Measurements from ENCODE around the gene KLK6. TPM values are rescaled to one million over a fixed set of nuclear protein-coding genes. Genes with fewer than 3 reads are reported as not detected.

The KLK6 gene
- total RNA-seq, 6 experiments from 2014 or later: not detected

- Histone ChIP-seq H3K27me3 (no peaks in the 10 kb centered on the region), H3K4me1 (no peaks in the 10 kb centered on the region), H3K27ac (no peak overlapping the region), H3K36me3 (no peaks in the 10 kb centered on the region), H3K9me3 (no peaks in the 10 kb centered on the region), H3K4me3 (no peak overlapping the region)
- TF ChIP-seq POLR2A (IDR thresholded peaks at IDR 0.05) (no peak), CTCF (IDR thresholded peaks at IDR 0.05) (no peak)
- intact Hi-C loops (cut with DNase I): no loop called here
- no peak for DNase-seq
- WGBS (ENCODE audit: insufficient coverage, low coverage, low lambda C conversion rate, missing lambda C conversion rate): 20% methylated on average over 6 of the region's 8 CpGs
- ATAC-seq: no peak
Observed at GRCh38 chr19:50979758-50980157, 10.4 kb upstream of the KLK6 start.

GRCh38 chr19:50978772-50979390 is 9.5 kb upstream of the KLK6 start:
- H3K27me3 ChIP-seq: no peaks in the 10 kb centered on the region
- 53% methylated on average over 4 of the region's 5 CpGs for WGBS (ENCODE audit: insufficient coverage, low coverage, low lambda C conversion rate, missing lambda C conversion rate)
- no peak overlapping the region for H3K4me3 ChIP-seq
- TF ChIP-seq CTCF (IDR thresholded peaks at IDR 0.05): no peak
- TF ChIP-seq POLR2A (IDR thresholded peaks at IDR 0.05): no peak
- intact Hi-C loops (cut with DNase I): no loop called here
- no peaks in the 10 kb centered on the region for H3K9me3 ChIP-seq
- no peaks in the 10 kb centered on the region for H3K36me3 ChIP-seq
- H3K4me1 ChIP-seq: no peaks in the 10 kb centered on the region
- no peak overlapping the region for H3K27ac ChIP-seq
- no peak for ATAC-seq
- no peak for DNase-seq

- WGBS (ENCODE audit: insufficient coverage, low coverage, low lambda C conversion rate, missing lambda C conversion rate): 65% methylated on average over 4 of the region's 4 CpGs
- TF ChIP-seq POLR2A (IDR thresholded peaks at IDR 0.05): no peak
- TF ChIP-seq CTCF (IDR thresholded peaks at IDR 0.05): no peak
Observed at GRCh38 chr19:50977626-50978025, 8.2 kb upstream of the KLK6 start.

GRCh38 chr19:50975766-50976165 is 6.4 kb upstream of the KLK6 start:
- intact Hi-C loops (cut with DNase I): no loop called here
- Histone ChIP-seq H3K36me3 (no peaks in the 10 kb centered on the region), H3K27ac (no peak overlapping the region), H3K27me3 (no peaks in the 10 kb centered on the region), H3K4me1 (no peaks in the 10 kb centered on the region), H3K4me3 (no peak overlapping the region), H3K9me3 (no peaks in the 10 kb centered on the region)
- TF ChIP-seq POLR2A (IDR thresholded peaks at IDR 0.05): no peak
- no peak for TF ChIP-seq CTCF (IDR thresholded peaks at IDR 0.05)
- no peak for DNase-seq
- no peak for ATAC-seq
- 14% methylated on average over 4 of the region's 8 CpGs for WGBS (ENCODE audit: insufficient coverage, low coverage, low lambda C conversion rate, missing lambda C conversion rate)

More at GRCh38 chr19:50977626-50978025, 8.2 kb upstream of the KLK6 start:
- no peak overlapping the region for H3K27ac ChIP-seq
- no peaks in the 10 kb centered on the region for H3K27me3 ChIP-seq
- H3K4me1 ChIP-seq: no peaks in the 10 kb centered on the region
- H3K4me3 ChIP-seq: no peak overlapping the region
- H3K9me3 ChIP-seq: no peaks in the 10 kb centered on the region
- no peak for DNase-seq
- ATAC-seq: no peak
- no peaks in the 10 kb centered on the region for H3K36me3 ChIP-seq
- intact Hi-C loops (cut with DNase I): no loop called here
